Measurements from ENCODE around the gene UBE2G2.

Gene UBE2G2

DNA sequence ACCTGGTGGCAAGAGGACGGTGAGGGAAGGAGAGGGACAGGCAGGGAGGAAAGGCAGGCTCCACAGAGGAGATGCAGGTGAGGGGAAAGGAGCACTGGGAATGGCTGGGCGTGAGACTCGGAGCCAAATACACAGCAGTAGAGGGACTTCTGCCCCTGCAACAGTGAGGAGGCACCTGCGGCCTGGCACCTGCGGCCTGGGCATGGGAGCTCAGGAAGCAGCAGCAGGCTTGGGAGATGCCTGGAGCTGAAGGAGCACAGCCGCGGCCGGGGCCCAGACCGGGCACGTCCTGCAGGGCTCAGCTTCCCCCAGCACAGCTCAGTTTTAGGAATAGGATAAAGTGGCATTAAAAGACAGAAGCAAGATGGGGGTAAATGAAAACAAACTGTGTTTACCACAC lies 69.4 kb downstream of the UBE2G2 start:
- CTCF ChIA-PET, result no interaction called here
- TF ChIP-seq, protein P1, sequence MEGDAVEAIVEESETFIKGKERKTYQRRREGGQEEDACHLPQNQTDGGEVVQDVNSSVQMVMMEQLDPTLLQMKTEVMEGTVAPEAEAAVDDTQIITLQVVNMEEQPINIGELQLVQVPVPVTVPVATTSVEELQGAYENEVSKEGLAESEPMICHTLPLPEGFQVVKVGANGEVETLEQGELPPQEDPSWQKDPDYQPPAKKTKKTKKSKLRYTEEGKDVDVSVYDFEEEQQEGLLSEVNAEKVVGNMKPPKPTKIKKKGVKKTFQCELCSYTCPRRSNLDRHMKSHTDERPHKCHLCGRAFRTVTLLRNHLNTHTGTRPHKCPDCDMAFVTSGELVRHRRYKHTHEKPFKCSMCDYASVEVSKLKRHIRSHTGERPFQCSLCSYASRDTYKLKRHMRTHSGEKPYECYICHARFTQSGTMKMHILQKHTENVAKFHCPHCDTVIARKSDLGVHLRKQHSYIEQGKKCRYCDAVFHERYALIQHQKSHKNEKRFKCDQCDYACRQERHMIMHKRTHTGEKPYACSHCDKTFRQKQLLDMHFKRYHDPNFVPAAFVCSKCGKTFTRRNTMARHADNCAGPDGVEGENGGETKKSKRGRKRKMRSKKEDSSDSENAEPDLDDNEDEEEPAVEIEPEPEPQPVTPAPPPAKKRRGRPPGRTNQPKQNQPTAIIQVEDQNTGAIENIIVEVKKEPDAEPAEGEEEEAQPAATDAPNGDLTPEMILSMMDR (IDR thresholded peaks at IDR 0.05; ENCODE audit: insufficient read depth, low read length, missing control alignments), result no peak
- no peak overlapping the region for H3K4me3 ChIP-seq (ENCODE audit: low read depth, low read length)
- POLR2A ChIA-PET, result no interaction called here
- DNase-seq (ENCODE audit: low read depth, low spot score), result no peak

DNA sequence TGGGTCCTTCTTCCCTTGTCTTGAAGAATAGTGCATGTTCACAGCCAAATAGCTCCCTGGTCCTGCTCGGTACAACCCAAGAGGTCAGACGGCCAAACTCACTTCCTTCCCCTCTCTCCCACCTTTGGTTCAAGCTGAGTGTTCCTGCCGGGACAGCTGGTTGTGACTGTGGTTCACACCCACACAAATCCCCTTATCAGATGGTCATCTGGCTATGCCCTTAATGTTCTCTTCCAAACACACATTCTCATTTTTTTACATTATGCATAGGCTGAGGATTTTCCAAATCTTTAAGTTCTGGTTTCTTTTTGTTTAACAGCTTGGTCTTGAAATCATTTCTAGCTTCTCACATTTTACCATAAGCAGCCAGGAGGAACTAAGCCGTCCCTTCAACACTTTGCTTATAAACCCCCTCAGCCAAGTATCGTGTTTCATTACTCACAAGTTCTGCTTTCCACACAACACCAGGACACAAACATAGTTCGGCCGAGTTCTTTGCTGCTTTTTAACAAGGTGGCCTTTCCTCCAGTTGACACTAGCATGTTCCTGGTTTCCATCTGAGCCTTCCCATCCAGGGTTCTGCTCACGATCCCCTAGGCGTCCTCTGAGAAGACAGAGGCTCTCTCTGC lies 70.6 kb downstream of the UBE2G2 start:
- H3K4me3 ChIP-seq (ENCODE audit: low read depth, low read length), result no peak overlapping the region
- DNase-seq (ENCODE audit: low read depth, low spot score), result no peak
- ChIA-PET CTCF (interaction anchor here (0.9 kb wide), 1 partner anchor 12 kb away, joined by 3 read pairs; no protein-coding TSS in a partner anchor), POLR2A (no interaction called here)
- TF ChIP-seq, protein P1 (IDR thresholded peaks at IDR 0.05; ENCODE audit: insufficient read depth, low read length, missing control alignments), result no peak

DNA sequence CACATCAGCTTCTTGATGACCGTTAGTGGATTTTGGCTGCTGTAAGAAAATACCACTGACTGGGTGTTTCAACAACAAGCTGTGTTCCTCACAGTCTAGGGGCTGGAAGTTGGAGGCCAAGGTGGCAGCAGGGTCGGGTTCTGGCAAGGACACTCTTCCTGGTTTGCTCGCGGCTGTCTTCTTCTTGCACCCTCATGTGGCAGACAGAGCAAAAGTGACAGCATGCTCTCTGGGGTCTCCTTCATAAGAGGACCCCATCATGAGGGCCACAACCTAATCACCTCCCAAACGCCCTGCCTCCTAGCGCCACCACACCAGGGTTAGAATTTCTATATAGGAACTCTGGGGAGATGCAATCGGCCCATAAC lies 71.6 kb downstream of the UBE2G2 start:
- no peak for DNase-seq (ENCODE audit: low read depth, low spot score)
- ChIA-PET POLR2A (no interaction called here), CTCF (no interaction called here)
- H3K4me3 ChIP-seq (ENCODE audit: low read depth, low read length), result no peak overlapping the region
- TF ChIP-seq, protein P1 (IDR thresholded peaks at IDR 0.05; ENCODE audit: insufficient read depth, low read length, missing control alignments), result no peak

DNA sequence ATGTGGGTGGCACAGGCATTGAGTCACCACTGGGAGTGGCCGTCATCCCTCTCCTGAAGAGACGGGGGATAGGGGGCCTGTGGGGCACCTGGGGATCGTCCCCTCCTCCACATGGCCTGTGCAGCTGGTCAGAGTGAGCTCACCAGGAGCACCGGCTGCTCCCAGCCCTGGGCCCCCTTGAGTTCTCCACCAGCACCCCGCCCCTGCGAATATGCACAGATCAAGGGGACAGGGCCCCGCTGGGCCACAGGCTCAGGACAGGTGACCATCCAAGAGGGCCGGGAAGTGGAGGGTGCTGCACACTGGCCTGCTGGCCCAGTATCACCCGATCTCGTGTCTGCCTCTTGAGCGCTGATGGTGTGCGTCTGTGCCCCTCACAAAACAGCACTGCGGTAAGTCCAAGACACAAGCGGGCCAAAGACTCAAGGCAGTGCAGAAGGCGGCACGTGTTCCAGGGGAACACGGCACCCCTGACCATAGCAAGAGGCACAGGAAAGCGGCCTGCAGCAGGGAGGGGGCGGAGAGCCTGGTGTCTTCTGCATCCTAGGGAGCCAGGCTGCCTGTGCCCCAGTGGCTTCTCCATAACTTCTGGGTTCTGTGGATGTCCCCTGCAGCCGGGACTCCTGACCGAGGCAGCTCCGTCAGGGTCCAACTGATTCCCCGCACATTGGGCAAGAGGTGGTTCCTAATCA lies 72.1 kb downstream of the UBE2G2 start:
- H3K4me3 ChIP-seq (ENCODE audit: low read depth, low read length), result no peak overlapping the region
- CTCF ChIA-PET, result no interaction called here
- no peak for DNase-seq (ENCODE audit: low read depth, low spot score)
- TF ChIP-seq, protein P1 (IDR thresholded peaks at IDR 0.05; ENCODE audit: insufficient read depth, low read length, missing control alignments), result no peak
- POLR2A ChIA-PET, result no interaction called here

DNA sequence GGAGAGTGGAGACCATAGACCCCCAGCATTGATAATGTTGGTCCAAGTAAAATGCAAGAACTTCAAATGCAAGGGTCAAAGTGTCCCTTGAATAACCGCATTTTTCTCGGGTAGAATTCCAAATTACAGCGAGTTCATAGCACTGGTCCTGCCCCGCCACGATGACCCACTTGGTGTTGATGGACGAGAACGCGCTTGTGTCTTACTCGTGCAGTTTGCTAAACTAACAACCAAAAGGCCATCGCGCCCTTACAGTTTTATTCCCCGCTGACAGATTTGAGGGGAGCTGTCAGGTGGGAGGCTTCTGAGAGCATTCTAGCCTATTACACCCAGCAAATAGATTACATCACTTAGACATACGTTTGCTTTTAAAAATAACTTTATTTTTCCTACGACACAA lies 72.9 kb downstream of the UBE2G2 start:
- no peak for DNase-seq (ENCODE audit: low read depth, low spot score)
- CTCF ChIA-PET, result no interaction called here
- POLR2A ChIA-PET, result no interaction called here
- TF ChIP-seq, protein P1 (IDR thresholded peaks at IDR 0.05; ENCODE audit: insufficient read depth, low read length, missing control alignments), result no peak
- no peak overlapping the region for H3K4me3 ChIP-seq (ENCODE audit: low read depth, low read length)

DNA sequence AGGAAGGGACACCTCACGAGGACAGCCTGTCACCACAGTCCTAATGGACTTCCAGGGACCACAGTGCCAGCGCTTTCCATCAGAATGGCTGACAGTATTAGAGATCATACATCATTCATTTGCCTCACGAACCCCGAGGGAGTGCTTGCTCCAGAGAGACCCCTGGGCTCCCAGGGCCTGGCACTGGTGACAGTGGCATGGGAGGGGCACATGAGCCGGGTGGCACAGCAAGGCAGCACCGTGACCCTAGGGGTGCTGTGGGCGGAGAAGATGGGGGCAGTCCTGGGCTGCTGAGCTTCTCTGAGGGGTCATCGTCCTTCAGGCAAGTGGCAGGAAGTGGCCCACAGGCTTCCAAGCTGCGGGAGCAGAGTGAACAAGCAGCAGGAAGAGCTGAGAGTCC lies 73.9 kb downstream of the UBE2G2 start:
- TF ChIP-seq, protein P1 (IDR thresholded peaks at IDR 0.05; ENCODE audit: insufficient read depth, low read length, missing control alignments), result no peak
- CTCF ChIA-PET, result no interaction called here
- POLR2A ChIA-PET, result no interaction called here

More for the DNA sequence above, 73.9 kb downstream of the UBE2G2 start:
- DNase-seq (ENCODE audit: low read depth, low spot score), result no peak
- H3K4me3 ChIP-seq (ENCODE audit: low read depth, low read length), result no peak overlapping the region

Data from AG04449 (cell line).